ENCODE measurements around the gene INO80D.

The INO80D gene

DNA sequence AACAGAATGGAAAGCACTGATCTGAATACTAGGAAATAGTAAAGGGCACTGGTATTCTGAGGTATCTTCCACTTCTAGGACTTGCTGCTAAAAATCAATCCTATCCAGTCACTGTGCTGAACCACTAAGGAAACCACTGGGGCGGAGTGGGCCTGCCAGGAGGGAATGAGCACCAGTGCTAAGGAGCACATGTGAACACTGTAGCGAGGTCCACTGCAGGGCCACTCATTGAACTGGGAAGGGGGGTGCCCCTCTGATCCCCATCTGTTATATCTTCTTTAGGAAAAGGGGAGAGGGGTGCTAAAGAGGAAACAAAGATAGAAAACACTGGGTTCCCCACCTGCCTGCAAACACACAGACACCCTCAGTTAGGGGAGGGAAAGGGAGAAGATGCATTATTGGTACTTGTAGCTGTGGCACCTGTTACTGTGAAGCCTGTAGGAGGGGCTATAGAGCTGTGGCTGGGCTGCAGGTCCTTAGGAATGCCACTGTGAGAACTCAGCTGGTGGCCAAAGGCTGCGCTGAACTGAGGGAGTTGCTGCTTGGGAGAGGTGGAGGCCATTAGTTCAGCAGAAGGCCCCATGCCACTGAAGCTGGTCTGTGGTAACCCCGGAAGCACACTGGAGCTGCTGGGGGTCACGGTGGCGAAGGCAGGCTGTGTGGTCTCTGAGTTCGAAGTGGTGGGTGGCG is 81.8 kb downstream of the INO80D start:
- TF ChIP-seq, protein P1, sequence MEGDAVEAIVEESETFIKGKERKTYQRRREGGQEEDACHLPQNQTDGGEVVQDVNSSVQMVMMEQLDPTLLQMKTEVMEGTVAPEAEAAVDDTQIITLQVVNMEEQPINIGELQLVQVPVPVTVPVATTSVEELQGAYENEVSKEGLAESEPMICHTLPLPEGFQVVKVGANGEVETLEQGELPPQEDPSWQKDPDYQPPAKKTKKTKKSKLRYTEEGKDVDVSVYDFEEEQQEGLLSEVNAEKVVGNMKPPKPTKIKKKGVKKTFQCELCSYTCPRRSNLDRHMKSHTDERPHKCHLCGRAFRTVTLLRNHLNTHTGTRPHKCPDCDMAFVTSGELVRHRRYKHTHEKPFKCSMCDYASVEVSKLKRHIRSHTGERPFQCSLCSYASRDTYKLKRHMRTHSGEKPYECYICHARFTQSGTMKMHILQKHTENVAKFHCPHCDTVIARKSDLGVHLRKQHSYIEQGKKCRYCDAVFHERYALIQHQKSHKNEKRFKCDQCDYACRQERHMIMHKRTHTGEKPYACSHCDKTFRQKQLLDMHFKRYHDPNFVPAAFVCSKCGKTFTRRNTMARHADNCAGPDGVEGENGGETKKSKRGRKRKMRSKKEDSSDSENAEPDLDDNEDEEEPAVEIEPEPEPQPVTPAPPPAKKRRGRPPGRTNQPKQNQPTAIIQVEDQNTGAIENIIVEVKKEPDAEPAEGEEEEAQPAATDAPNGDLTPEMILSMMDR (conservative IDR thresholded peaks at IDR 0.05; ENCODE audit: control insufficient read depth, insufficient read depth, low read depth, low read length), result peak; percentile 34
- DNase-seq (ENCODE audit: low read depth), result peak; percentile 26
- no peak overlapping the region for H3K4me3 ChIP-seq (ENCODE audit: control insufficient read depth, low read depth, low read length)

DNA sequence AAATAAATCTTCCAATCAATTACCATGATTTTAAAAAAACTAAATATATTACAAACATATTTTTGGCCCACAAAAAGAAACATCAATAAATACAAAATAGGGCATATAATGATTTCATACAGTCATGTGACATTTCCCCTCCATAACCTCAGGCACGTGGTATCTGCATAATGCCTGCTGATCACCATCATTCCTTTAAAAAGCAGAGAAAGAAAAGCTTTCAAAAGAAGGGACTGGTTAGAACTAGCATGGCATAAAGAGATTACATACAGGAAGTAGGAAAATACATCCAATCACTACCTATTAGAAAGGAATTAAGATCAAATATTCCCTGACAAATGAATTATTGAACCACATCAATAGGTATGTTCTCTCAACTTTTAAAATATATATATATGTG is 83.5 kb downstream of the INO80D start:
- H3K4me3 ChIP-seq (ENCODE audit: control insufficient read depth, low read depth, low read length), result no peak overlapping the region
- DNase-seq (ENCODE audit: low read depth), result no peak
- TF ChIP-seq, protein P1 (conservative IDR thresholded peaks at IDR 0.05; ENCODE audit: control insufficient read depth, insufficient read depth, low read depth, low read length), result no peak

DNA sequence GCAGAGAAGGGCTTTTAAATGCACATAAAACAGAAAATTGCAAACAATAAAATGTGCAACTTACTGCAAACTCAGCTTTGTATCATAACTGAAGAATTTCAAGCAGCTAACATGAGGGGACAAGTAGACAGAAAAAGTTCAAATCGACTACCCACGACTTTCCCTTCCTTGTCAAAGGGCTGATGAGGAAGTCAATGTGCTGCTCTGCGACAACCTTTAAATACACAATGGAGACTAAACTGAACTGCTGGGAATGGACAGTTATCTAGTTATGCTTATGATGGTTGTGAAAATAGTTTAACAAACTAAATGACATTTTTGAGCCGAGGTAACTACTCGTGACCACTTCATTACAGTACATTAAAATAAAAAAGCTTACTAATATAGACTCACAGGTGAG is 84.1 kb downstream of the INO80D start:
- H3K4me3 ChIP-seq (ENCODE audit: control insufficient read depth, low read depth, low read length), result no peak overlapping the region
- TF ChIP-seq, protein P1 (conservative IDR thresholded peaks at IDR 0.05; ENCODE audit: control insufficient read depth, insufficient read depth, low read depth, low read length), result no peak
- no peak for DNase-seq (ENCODE audit: low read depth)

DNA sequence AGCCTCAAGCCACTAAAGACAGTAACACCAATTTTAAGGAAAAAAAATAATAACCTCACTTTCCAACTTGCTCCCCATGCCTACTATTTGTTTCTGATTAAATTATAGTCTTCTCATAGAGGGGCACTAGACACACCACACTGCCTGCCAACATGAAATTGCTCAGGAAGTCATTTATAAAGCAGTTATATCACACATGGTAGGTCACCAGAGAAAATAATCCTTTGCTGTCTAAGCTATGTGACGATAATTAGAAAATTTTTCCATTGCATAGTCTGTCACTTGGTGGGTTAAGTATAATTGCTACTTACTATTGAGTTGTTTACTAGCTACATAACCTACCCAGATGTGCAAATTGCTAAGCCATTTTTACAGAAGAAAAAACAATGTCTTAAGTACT is 85.2 kb downstream of the INO80D start:
- DNase-seq (ENCODE audit: low read depth), result no peak
- TF ChIP-seq, protein P1 (conservative IDR thresholded peaks at IDR 0.05; ENCODE audit: control insufficient read depth, insufficient read depth, low read depth, low read length), result no peak
- H3K4me3 ChIP-seq (ENCODE audit: control insufficient read depth, low read depth, low read length), result no peak overlapping the region

DNA sequence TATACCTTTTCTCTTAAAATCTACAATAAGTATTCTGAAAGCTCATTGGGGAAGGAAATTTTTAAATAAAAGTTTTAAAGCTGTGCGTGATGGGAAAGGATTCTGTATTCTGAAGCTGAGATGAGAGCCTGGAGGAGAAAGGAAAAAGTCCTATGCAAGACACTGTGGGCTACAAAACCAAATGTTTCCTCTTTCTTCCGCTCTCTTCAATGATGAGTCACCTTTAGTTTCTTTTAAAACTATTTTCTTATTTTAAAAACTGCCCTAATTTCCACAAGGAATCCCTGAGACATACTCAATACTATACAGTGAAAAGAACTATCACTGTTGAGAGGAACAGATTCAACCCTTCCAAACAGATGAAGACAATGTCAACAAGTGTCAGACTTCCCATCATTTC is 87.4 kb downstream of the INO80D start:
- no peak overlapping the region for H3K4me3 ChIP-seq (ENCODE audit: control insufficient read depth, low read depth, low read length)
- DNase-seq (ENCODE audit: low read depth), result no peak
- TF ChIP-seq, protein P1 (conservative IDR thresholded peaks at IDR 0.05; ENCODE audit: control insufficient read depth, insufficient read depth, low read depth, low read length), result no peak

DNA sequence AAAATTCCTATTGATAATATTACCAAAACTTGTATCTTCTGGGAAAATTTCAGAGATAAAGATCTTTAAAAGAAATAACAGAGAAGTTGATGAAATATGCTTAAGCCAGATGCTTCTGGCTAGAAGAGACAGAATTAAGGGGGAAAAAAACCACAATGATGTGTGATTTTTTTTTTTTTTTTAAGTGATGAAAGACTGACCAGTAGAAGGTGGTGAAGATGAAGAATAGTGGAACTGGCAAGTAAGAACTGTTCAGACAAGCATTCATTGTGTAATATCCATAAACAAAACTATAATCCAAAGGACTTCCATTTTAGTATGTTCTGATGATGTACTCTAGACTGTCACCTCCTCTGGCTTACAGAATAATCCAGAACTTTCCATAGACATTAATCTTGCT is 89.8 kb downstream of the INO80D start:
- no peak for DNase-seq (ENCODE audit: low read depth)
- no peak overlapping the region for H3K4me3 ChIP-seq (ENCODE audit: control insufficient read depth, low read depth, low read length)
- TF ChIP-seq, protein P1 (conservative IDR thresholded peaks at IDR 0.05; ENCODE audit: control insufficient read depth, insufficient read depth, low read depth, low read length), result no peak

DNA sequence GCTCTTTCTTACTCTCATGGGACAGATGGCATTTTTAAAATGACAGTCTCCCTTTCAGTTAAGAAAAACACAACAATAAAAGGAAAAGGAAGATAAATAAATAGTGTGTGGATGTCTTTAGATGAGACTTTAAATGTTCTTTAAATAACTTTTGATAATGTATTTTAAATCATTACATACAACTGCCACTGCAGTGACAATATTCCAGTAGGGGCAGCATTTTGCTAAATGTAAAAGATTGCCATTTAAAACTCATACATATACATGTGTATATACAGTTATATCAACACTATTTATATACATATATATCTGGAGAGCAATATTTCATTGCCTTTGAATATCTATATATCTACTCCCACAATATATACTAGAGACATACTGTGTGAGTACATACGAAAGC is 90.7 kb downstream of the INO80D start:
- TF ChIP-seq, protein P1 (conservative IDR thresholded peaks at IDR 0.05; ENCODE audit: control insufficient read depth, insufficient read depth, low read depth, low read length), result peak; percentile 4
- DNase-seq (ENCODE audit: low read depth), result no peak
- no peak overlapping the region for H3K4me3 ChIP-seq (ENCODE audit: control insufficient read depth, low read depth, low read length)
